Fibroblast of skin of left quadriceps (primary cell): ENCODE data around the gene INTS1.
"Not testable (repeated sequence)": the region's sequence is repeated elsewhere in the genome, so short reads cannot be mapped to it uniquely, and the experiment has no call there.

Experiments used
- DNase-seq, 2 experiments: peaks; one replicate each; pipeline ENCODE4 v3.0.0-alpha.2; 2013; ENCODE audit warnings: low read depth in 2 of 2

The INTS1 gene

DNA sequence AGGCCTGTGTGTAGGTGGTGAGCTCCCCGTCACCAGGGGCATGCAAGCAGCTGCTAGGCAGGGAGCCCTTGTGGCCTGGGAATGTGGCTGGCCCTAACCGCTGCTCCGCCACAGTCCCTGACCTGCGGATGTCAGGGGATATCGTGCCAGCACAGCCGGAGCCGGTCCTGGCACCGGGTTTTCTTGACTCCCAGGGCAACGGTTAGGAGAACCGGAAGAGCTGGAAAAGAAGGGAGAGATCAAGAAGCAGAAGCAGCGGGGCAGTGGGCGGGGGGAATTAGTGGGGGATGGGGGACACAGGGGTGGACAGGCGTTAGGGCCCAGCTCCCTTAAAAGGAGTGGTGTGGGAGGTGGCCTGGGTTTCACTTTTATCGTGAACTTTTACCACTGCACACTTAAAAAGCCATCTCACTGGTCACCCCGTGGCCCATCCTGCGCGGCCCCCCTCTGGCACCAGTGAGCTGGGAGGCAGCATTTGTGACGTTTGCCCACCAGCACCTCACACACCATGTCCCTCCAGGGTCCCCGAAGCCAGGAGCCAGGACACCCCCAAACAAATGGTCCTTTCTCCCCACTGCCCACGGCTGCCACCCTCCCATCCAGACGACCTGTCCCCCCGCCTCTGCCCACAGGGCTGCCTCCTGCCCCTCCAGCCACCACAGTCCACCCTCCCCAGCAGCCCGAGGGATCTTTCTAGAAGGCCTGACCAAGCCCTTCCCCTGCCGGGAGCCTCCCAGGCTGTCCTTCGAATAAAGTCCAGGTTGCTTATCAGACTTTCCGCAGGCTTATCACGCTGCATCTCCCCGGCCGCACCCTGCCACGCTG is 43.2 kb downstream of the INTS1 start:
- DNase-seq, result no peak

DNA sequence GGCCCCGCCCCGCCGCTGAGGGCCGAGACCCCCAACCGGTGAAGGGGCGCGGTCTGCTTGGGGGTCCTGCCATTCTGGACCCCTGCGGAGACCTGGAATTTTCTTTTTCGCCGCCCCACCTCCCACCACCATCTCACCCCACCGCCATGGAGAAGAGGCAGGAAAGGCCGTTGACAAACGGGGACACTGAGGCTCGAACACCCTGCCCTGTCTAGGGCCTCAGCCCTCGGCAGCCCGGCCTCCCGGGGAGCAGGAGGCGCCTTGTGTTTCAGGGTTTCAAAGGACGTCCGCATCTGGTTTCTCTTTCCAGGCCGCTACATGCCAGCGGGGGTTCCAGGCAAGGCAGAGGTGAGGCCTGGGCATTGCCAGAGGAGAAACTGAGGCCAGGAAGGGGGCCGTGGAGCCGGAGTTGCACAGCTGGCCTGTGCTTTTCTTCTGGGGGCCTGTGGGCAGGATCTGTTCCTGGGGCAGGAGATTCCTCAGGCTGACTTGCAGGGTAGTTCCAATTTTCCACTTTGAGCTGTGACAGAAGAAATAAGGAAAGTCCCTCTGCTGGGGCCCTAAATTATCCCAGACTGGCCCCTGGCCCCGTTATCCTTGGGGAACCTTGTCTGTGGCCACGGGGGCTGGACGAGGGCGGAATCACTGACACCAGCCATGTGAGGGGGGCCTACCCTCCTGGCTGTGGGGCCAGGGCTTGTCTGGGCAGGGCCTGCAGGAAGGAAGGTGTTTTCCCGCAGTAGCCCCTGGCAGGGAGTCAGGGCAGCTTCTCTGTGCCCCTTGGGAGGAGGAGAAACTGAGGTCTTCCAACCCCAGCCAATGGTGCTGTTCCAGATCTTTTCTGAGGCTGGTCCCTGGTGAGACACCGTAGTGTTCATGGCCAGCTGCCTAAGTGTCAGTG is 44.0 kb downstream of the INTS1 start:
- DNase-seq, result peak in 1 of 2 experiments; percentile 5

DNA sequence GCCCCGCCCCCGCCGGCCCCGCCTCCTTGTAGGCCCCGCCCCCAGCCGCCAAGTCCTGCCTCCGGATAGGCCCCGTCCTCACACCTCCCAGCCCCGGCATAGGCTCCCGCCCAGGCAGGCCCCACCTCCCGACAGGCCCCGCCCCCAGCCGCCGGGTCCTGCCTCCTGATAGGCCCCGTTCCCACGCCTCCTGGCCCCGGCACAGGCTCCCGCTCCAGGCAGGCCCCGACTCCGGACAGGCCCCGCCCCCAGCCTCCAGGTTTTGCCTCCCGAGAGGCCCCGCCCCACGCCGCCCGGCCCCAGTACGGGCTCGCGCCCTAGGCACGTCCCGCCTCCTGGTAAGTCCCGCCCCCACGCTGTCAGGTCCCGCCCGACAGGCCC is 44.7 kb downstream of the INTS1 start:
- peak; percentile 97 to 98 for DNase-seq

DNA sequence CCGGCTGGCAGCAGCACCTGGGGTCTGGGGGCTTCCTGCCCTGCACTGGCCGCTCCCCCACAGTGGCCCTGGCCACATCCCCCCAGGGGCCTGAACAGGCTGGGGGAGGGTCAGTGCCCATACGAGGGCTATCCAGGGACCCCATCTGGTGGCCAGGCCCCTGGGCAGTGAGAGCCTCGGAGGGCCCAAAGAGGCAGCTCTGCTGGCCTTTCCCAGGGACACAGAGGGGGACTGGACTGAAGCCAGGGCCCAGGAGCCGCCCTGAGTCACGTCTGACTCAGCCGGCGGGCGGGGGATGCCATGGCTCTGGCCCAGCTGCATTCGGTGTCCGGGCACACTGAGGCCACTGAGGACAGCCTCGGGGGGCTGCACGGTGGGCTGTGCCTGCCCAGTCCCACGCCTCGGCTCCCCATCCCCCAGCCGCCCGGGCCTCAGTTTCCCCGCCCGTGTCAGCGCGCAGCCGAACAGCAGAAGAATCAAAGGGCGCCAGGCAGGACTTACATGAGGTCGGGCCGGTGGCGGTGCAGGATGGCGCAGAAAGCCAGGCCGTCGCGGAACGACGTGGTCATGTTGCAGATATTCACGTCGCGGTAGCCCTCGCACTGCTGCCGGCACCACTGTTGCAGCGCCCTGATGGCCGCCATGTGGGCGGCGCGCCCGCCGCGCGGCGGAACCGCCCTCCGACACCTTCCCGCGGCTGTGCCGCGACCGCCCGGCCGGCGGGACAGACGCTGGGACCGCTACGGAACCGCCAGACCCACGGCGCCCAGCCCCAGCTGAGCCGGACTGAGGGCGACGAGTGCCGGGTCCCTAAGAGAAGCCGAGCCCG is 45.3 kb downstream of the INTS1 start, which contains the start of gene MICALL2:
Gene MICALL2, minus strand, starts transcription at position 788 of the 829 bp plus-strand sequence. Its CDS starts 144 bp downstream, at position 644.
- DNase-seq, result peak; percentile 57 to 62

DNA sequence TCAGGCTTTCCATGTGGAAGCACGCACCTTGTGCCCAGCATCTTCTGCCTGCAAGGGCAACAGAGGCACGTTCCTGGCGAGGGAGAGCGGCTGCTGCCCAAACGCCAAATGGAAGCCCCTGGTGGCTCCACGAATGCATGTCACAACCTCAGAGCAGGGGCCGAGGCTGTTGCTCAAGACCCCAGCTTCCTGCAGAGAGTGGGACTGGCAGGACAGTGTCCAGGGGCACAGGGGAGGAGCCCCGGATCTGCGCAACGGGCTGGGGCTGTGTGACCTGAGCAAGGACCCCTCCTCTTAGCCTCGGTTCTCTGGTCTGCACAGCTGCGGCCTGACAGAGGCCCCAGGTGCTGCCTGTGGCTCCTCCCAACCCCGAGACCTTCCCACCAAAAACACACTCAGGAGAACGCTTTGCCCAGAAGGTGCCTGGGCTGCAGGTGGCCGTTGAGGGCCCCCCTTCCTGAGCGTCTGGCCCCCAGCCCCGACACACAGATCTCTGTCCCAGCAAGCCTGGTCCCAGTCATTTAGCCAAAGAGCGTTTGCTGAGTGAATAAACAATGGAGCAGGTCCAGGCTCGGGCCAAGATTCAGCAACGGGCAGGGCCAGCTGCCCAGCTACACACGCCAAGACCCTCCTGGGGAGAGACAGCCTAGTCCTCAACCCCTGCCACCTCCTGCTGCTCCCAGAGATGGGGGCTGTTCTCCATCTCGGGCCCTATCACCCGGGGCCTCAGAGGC is 46.1 kb downstream of the INTS1 start:
- DNase-seq, result no peak

DNA sequence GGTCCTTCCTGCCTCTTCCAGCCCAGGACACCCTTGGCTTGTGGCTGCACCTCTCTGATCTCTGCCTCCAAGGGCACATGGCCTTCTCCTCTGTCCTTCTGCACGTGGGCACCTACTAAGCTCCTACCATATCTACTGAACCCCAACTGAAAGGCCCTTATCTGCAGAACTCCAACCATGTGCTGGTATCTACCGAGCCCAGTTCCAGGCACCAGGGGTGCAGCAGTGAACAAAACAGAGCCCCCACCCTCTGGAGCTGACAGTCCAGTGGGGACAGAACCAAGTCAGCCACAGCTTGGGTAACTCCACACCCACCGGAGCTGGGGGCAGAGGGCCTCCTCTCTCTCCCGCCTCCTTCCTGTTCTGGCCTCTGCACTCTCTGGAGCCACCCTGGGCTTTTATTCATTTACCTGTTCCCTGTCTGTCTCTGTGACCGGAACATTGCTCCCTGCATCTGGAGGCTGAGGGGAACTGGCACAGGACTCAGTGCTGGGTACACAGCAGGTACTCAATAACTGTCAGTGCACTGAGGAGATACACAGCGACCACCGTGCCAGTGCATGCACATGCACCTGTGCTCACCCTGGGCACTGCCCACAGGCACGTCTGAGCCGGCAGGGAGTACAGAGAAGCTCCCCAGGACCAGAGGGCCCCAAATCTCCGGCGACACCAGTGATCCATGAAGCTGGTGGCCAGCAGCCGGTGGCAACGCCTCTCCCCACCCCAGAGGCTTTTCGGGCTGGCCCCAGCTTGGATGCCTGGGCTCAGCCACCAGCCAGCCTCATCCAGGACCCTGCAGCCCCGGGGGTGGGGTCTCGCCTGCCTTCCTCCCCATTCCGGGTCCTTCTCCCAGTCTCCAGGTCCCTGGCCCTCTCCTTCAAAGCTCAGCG is 46.9 kb downstream of the INTS1 start:
- DNase-seq, result no peak

DNA sequence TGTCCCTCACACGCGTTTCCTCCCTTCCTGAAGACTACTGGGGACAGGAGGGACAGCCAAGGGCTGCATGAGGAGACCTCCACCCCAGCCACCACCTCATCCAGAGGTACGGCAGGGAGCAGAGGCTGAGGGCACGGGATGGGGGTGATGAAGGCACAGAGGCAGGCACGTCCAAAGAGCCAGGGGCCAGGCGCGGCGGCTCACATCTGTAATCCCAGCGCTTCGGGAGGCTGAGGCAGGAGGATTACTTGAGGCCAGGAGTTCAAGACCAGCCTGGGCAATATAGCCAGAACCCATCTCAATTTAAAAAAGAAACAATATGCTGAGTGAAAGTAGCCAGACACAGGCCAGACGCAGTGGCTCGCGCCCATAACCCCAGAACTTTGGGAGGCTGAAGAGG is 48.2 kb downstream of the INTS1 start:
- DNase-seq, result no peak

DNA sequence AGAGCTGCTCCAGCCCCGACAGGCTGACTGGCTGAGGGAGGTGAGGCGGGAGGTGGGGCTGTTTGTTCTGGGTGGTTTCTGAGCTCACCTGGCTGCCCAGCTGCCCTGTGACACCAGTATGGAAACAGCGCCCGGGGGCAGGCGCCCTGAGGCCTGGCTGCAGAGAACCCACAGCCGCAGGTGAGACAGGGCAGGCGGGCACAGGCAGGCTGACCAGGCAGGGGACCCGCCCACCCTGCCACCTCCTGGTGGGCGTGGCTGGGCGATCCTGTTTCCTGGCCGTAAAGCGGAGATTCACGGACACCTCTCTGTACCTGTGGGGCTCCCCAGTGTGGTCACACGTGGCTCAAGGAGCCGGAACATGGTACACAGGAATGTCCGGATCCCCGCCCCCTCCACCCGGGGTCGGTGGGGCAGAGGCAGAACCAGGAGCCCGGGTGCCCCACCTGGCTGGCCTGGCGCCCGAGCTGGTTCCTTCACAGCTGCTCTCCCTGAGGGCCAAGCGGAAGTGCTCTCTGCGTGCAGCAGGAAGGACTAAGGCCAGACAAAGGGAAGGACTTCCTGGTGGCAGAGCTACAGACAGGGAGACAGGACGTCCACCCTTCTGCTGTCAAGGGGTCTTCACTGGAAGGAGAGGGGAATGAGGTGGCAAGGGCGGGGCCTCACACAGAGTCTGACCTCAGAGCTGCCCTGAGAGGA is 48.8 kb downstream of the INTS1 start:
- no peak for DNase-seq

DNA sequence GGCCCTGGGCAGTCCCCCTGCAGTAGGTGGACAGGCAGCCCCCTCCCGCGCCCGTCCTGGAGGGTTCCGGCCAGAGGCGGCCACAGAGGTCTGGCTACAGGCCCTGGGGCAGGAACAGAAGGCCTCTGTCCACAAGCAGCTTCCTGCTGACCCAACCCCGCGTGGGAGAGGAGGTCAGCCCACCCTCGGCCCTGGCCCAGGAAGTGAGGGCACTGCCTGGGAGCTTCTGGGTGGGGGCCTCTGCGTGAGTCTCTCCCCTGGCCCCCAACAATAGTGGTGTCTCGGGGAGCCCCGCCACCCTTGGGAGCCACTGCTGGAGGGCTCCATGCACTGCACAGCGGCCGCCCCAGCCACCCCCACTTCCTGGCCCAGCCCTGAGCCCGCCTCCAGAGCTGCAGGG is 49.6 kb downstream of the INTS1 start:
- no peak for DNase-seq

DNA sequence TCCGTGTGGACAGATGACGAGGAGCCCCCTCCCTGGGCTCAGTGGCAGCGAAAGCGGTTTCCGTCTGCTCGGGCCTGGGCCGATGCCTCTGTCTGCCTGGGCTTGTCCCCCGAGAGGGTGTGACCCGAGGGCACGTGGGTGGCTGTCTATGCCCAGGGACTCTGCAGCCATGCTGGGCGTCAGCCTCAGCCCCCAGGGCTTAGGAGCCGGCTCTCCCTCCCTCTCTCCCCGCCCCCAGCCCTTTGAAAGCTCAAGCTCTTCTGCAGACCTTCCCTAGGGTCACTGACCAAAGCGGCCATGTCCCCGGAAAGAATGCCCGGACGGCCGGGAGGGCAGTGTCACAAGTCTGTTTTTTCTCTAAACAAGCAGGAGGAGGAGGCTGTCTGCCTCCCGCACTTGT is 52.0 kb downstream of the INTS1 start:
- no peak for DNase-seq

DNA sequence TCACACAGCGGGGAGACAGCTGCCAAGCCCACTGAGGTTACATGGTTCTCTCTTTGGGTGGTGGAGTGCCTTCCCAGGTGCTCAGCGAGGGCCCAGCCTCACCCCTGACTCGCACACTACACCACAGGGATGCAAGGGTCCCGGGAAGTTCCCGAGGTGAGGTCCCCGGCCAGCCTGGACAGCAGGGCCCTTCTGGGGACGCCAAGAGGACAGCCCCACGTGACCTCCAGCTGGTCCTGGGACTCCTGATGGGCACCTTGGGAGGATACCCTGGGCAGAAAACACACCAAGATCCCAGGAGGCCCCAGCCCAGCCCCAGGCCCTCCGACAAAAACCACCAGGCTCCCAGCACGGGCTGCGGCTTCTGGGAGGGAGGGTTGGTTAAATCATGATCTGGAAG is 53.2 kb downstream of the INTS1 start:
- no peak for DNase-seq

DNA sequence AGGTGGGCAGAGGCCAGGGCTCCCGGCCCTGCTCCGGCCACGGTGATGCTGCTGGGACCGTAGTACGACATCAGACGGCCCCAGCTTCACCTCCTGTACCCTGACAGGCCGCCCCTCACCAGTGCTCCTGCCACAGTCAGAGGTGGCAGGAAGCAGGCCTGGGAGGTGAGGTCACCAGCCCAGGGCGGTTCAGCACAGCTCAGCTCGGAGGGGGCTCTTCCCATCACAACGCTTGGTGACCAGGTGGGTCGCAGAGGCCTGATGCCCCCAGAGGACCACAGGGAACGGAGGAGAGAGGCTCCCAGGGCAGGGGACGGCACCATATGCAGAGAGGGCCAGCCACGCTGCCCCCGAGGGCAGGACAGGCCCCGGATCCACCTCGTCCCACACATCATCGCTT is 53.8 kb downstream of the INTS1 start:
- no peak for DNase-seq

DNA sequence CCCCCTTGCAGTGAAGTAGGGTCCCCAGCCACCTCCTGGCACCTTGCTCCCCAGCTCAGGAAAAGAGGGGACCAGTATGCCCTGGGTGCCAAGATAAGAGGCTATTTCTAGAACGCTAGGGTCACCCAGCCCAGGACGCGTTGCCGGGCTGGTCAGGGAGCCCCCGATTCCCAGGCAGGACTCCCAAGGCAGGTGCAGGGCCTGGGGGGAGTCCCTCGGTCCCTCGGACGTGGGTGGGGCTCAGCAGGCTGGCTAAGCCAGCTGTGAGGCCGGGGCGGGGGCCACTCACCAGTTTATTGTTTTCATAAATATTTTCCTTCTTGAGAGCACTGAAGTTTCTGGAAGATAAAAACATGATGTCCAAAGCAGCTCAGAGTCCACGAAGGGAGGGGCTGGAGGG is 54.2 kb downstream of the INTS1 start:
- no peak for DNase-seq

DNA sequence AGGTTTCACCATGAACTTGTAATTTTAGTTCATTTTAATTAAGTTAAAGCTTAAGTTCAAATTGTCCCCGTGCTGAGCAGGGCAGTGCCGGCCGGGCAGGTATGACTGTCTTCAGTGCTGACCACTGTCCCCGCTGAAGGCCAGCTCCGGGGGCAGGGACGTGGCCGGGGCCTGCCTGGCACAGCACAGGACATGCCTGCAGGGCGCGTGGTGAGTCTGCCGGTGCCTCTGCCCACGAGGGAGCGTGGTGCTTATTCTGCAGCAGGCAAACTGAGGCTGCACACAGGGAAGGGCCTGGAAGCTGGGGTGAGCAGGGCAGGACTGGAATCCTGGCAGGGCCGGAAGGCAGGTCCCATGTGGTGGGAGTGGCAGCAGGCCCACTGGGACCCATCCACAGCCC is 54.7 kb downstream of the INTS1 start:
- DNase-seq, result no peak

DNA sequence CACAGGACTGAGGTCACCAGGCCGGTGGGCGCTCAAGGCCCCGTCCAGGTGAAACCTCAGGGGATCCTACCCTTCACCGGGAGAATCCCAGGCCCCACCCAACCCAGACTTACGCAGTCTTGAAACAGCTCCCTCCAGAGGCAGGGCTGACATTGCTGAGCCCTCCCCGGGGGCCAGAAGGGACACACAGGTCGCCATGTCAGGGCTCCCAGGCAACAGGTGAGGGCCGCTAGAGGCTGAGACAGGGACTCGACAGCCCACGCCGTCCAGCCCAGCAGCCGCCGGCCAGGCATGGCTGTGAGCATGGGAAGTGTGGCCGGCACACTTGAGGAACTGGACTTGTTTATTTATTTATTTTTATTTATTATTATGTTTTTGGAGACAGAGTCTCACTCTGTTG is 55.2 kb downstream of the INTS1 start:
- no peak for DNase-seq

DNA sequence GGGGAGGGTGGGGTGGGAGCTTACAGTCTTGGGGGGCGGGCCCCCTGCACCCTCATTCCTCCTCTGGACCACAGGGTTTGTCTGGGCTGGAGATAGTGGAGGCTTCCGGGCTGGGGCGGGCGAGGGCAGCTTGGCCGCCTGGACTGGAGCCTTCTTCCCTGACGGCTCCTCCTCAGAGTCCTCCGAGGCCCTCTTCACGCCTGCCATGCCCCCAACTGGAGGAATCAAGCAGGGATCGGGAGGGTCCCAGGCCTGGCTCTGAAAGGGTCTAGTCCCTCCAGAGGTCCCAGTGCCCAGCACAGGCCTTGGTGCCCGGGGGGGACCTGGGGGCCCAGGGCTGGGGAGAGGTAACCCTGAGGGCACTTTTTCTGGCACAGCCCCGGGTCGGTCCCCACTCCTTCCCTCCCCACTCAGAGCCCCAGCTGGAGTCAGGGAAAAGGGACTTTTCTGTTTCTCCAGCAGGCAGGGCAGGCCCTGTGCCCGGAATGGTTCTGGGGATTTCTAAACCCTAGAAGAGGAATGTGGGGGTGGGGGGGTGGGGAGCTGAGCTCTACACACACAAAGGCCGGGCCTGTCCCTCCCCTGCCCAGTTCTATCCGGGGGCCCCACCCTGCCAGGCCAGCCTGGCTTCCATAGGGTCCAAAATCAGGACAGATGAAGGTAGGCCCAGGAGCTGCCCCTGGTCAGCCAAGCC is 56.5 kb downstream of the INTS1 start:
- DNase-seq, result no peak

DNA sequence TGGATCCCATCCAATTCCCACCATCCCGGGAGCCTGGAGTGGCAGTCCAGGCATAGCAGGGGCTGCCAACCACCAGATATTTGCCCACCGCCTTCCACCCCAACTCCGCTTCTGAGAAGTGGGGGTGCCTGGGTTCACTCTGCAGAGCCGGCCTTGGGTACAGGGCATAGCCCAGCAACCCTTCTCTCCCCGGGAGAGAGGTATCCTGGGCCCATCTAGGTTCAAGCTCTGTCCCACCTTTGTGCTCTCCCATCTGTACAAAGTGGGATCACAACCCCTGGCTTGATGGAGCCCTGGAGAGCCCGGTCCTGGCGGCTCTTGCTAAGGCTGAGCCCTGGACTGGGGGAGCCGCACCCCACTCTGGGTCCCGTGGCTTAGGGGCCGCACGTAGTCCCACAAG is 57.1 kb downstream of the INTS1 start:
- DNase-seq, result no peak

DNA sequence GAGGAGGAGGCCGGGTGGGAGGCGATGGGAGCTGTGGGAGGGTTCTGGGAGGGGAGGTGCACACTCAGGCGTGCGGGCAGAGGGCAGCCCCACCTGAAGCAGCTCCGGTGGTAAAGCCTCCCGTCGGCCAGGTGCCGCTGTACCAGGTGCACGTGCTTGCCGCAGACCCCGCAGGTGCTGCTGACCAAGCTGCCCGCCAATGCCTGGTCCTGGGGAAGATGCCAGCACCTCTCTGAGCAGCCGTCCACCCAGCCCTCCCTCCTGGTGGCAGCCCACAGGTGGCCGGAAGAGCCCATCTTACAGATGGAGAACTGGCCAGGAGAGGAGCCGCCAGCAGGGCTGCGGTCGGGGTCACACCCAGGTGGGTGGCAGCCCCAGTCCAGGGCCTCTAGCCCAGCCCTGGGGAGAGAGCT is 57.6 kb downstream of the INTS1 start:
- no peak for DNase-seq

DNA sequence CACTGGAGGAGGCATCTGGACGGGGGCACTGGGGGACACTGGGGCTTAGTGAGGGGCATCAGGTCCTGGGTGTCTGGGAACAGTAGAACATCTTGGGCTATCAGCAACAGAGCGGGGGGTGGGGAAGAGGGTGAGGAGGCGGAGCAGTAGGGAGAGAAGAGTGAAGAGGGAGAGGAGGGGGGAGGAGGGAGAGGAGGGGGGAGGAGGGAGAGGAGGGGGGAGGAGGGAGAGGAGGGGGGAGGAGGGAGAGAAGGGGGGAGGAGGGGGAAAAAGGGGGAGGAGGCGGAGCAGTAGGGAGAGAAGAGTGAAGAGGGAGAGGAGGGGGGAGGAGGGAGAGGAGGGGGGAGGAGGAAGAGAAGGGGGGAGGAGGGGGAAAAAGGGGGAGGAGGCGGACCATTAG is 58.2 kb downstream of the INTS1 start:
- not testable (repeated sequence) for DNase-seq
